GM12874 (cell line): ENCODE results near the gene CORO2A.

Source experiments
- TF ChIP-seq, protein P1 (sequence below): IDR thresholded peaks from 2 replicates; pipeline ENCODE4 v1.5.1; 2011; ENCODE audit warnings: low read depth, mild to moderate bottlenecking, control low read depth, low read length, moderate library complexity; ENCODE audit not compliant: insufficient read depth

CORO2A gene

DNA sequence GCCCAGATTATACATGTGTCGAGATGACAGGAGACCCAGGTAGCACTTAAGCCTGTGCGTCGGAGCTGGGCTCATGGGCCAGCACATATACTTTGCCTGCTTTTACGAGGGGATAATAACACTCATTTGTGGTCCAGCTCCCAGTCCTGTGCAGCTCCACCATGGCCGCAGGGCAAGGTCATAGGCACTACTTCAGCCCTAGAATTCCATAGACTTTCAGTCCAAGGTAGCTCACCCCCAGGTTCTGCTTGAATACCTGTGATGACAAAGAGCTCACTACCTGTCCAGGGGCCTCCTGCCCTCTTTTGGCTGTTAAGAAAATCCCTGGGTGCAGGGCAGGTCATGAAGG, 1.7 kb downstream of the CORO2A start:
- TF ChIP-seq, protein P1, sequence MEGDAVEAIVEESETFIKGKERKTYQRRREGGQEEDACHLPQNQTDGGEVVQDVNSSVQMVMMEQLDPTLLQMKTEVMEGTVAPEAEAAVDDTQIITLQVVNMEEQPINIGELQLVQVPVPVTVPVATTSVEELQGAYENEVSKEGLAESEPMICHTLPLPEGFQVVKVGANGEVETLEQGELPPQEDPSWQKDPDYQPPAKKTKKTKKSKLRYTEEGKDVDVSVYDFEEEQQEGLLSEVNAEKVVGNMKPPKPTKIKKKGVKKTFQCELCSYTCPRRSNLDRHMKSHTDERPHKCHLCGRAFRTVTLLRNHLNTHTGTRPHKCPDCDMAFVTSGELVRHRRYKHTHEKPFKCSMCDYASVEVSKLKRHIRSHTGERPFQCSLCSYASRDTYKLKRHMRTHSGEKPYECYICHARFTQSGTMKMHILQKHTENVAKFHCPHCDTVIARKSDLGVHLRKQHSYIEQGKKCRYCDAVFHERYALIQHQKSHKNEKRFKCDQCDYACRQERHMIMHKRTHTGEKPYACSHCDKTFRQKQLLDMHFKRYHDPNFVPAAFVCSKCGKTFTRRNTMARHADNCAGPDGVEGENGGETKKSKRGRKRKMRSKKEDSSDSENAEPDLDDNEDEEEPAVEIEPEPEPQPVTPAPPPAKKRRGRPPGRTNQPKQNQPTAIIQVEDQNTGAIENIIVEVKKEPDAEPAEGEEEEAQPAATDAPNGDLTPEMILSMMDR: no peak

DNA sequence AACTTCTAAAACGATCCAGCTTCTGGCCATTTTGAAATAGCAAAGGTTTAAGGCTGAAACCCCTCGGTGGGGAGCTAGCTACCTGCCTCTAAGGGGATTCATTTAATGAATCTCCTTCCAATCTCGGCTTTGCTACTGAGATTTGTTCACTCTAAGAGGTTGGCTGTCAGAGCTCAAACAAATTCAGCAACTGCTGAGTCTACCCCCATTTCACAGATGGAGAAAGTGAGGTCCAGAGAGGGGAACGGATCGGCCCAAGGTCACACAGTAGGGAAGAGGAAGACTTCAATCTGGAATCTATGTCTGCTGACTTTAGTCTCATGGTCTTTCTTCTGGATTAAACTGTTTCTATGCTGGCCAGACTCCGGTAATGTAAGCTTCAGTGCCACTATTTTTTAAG, 3.0 kb downstream of the CORO2A start:
- TF ChIP-seq, protein P1: no peak

DNA sequence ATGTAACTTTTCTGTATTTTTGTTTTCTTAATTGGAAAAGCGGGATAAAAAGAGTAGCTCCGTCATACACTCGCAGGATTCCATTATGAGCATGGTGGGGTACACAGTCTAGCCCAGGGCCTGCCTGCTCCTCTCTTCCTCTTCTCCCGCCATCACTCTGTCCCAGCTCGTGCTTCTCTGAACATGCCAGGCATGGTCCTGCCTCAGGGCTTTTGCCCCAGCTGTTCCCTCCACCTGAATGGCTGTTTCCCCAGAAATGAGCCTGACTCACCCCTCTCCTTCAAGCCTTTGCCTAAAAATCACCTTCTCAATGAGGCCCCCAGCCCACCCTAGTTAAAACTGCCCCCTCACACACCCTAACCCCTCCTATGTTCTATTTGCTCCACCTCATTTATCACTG, 4.5 kb downstream of the CORO2A start:
- TF ChIP-seq, protein P1: no peak

DNA sequence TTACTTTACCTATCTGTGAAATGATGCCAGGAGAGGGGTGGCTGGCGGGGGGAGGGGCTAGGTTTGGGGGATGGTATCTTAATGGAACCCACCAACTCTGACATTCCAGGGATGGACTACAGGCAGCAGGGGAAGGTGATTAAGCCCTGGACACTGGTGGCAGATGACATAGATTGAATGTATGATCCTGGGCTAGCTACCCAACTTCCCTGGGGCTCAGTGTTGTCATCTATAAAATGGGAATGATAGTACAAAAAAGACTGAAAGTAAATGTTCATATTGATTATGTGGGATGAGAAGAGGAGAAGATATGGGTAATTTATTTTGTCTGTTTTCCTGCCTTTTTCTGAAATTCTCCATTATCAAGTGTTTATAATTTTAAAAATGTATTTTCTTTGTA, 6.2 kb downstream of the CORO2A start:
- TF ChIP-seq, protein P1: no peak

DNA sequence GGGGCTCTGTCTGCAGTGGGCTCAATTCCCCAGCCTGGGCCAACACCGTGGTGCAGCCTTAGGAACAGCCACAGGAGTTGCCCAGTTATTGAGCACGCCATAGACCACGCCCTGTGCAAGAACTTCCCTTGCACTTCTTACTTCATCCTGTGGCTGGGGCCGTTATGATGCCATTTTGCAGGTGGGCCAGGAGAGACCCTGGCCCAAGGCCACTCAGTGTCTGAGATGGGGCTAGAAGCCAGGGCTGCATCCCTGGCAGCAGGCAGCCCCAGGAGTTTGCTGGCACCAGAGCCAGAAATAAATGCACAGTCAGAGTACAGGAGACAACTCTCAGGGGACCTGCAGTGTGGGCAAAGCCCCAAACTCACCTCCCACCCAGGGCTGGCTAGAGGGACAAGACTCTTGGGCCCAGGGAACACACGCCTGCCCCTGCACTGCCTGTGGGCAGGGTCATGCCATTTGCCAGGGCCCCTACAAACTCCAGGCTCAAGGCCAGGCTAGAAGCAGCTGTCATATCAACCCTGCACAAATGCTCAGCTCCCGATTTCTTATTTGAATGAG, 6.7 kb downstream of the CORO2A start:
- TF ChIP-seq, protein P1: no peak

DNA sequence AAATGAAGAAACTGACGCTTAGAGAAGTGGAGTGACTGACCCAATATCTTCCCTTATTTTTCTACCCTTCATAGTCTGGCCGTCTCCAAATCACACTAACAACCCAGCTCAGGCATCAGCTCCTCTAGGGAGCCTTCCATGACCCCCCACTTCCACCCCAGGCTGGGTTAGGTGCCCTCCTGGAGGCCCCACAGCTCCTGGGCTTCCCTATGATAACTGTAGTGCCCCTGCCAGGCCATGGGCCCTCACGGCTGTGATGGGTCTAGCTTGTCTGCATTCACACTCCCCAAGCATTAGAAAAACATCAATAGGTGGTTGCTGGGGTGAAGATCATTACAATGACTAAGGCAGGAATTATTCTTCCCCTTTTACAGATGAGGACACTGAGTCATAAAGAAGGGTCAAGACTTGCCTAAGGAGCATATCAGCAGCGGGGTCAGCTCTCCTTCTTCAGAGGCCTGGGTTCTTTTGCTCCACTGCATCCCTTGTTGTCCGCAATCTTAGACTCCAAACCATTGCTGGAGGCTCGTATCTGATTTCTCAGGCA, 7.3 kb downstream of the CORO2A start:
- TF ChIP-seq, protein P1: no peak

DNA sequence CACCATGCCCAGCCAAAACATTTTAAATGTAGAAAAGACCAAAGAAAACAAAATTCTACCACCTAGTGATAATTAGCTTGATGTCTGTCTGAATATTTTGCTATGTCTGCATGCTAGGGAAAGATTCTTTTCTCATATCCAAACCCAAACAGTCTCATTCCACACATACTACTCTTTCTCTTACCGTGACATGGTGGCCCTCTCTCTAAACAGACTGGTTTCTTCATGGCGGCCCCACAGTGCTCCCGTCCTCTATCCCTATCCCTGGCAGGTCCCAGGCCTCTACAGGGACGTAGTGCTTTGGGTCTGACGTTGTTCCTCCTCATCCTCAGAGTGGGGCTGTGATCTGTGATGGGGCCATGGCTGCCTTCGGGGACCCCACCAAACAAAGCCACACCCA, 8.1 kb downstream of the CORO2A start:
- TF ChIP-seq, protein P1: no peak
